ENCODE measurements around the gene CHD9NB.
"Not testable (repeated sequence)": the region's sequence is repeated elsewhere in the genome, so short reads cannot be mapped to it uniquely, and the experiment has no call there.

The CHD9NB gene

GRCh38 chr16:53055541-53056391, 3.1 kb upstream of the CHD9NB start:
- DNase-seq: peak; percentile 86

DNA sequence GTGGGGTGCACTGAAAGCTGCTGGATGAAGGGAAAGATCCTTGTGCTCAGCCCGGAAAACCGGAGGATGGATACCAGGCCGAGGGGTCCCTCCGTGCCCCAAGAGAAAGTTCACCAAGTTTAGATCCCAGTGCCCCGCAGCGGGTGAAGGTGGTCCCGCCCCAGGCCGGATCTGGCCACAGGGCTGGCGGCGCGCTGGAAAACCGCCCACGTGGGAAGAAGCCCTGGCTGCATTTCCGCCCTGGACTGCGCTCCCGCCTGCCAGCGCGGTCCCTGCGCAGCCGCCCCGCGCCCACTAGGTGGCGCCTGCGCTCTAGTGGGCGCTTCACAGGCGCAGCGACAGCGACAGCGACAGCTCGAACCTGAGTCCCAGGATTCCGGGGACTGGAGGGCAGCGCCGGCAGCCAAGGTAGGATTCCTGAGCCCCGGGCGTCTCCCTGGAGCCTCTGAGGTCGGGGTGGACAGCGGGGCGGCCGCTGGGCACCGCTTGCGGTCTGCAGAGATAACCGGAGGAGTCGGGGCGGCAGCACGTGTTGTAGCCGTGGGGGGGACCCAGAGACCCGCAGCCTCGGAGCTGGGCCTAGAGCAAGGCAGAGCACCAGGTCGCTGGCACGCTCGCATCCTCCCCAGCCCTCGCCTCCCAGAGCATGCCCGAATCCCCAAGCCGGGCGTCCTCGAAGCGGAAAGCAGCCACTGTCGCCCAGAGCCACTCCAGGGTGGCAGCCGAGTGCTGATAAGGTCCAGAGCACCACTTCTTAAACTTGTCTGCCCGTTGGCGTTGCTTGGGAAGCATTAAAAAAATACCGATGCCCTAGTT, 2.2 kb upstream of the CHD9NB start, which contains the start of gene CHD9:
Gene CHD9 (plus strand): TSS at position 322 of the 816 bp plus-strand sequence. CDS start 101,099 bp downstream, outside the sequence.
- DNase-seq: peak; percentile 87

- DNase-seq: peak; percentile 51
These were observed 1.4 kb upstream of the CHD9NB start for GRCh38 chr16:53053967-53054669.

DNA sequence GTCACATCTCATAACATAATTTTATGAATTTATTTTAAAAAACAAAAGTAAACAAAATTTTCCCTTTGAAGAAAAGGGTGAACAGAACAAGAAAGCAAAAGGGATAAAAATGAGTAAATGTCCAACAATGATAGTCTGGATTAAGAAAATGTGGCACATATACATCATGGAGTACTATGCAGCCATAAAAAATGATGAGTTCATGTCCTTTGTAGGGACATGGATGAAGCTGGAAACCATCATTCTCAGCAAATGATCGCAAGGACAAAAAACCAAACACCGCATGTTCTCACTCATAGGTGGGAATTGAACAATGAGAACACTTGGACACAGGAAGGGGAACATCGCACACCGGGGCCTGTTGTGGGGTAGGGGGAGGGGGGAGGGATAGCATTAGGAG, 1.4 kb downstream of the CHD9NB start:
- not testable (repeated sequence) for DNase-seq

DNA sequence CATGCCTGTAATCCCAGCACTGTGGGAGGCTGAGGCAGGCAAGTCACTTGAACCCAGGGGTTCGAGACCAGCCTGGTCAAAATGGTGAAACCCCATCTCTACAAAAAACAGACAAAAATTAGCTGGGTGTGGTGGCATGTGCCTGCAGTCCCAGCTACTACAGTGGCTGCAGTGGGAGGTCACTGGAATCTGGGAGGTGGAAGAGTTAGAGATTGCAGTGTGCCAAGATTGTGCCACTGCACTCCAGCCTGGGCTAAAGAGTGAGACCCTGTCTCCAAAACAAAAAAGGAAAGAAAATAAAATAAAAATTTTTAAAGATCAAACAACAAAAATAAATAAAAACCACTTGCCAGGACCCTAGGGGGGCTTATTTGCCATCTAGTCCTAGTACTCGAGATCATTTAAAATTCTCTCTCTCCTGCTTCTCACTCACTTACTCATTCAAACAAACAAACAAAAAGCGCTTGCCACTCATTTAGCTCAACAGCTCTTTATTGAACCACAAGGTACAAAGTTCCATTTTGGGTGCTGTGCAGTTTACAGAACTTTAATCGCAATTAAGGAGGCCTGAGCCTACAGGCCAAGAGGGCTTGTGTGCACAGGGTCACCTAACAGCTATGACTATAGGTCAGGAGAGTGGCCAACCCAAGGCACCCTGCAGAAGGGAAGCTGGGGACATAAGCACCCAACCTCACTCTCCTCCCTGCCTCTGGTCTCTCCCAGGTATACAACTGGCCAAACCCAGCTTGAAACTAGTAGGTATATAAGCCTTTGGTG, 4.4 kb downstream of the CHD9NB start:
- DNase-seq: no peak

GRCh38 chr16:53047515-53047914, 5.2 kb downstream of the CHD9NB start:
- not testable (repeated sequence) for DNase-seq

GRCh38 chr16:53045341-53046220, 7.1 kb downstream of the CHD9NB start:
- no peak for DNase-seq

- no peak for DNase-seq
These were observed 8.6 kb downstream of the CHD9NB start for GRCh38 chr16:53043986-53044601.

GRCh38 chr16:53043428-53043831, 9.3 kb downstream of the CHD9NB start:
- DNase-seq: no peak

- no peak for DNase-seq
These were observed 10.4 kb downstream of the CHD9NB start for GRCh38 chr16:53042235-53042701.

GRCh38 chr16:53041320-53042051, 11.2 kb downstream of the CHD9NB start:
- no peak for DNase-seq

DNA sequence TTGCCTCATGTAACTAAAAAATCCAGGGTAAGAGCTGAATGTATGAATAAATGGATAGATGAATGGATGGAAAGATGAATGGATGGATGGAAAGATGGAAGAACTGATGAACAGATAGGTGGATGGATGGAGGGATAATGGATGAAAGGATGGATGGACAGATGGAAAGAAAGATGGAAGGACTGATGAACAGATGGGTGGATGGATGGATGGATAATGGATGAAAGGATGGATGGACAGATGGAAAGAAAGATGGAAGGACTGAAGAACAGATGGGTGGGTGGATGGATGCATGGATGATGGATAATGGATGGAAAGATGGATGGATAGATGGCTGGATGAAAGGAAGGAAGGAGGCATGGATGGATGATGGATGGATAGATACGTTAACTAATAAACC, 11.9 kb downstream of the CHD9NB start:
- no peak for DNase-seq

GRCh38 chr16:53036711-53037110, 16.0 kb downstream of the CHD9NB start:
- not testable (repeated sequence) for DNase-seq

GRCh38 chr16:53036066-53036465, 16.6 kb downstream of the CHD9NB start:
- DNase-seq: no peak

DNA sequence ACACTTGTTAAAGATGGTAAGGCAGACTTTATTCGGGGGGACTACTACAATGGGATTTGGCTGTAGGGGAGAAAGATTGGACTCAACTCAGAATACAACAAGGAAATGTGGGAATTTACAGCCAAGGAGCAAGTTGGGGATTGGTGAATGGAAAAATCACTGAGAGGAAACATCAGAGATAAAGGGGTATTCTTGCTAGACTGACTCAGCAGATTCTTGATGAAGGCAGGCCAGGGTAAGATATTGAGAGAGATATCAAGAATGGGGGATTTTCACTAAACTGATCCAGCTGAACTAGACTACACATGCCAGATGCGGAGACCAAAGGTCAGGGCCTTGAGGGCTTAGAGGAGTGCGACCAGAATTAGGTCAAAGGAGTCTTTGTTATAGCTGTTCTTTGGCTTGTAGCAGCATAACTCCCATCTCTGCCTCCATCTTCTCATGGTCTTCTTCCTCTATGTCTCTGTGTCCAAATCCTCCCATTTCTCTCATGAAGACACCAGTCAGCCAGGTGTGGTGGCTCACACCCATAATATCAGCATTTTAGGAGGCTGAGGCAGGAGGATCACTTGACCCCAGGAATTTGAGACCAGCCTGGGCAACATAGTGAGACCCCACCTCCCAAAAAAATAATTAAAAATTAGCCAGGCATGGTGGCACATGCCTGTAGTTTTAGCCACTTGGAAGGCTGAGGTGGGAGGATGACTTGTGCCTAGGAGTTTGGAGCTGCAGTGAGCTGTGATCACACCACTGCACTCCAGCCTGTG, 17.3 kb downstream of the CHD9NB start:
- DNase-seq: no peak

GRCh38 chr16:53034306-53034705, 18.4 kb downstream of the CHD9NB start:
- DNase-seq: peak; percentile 45

DNA sequence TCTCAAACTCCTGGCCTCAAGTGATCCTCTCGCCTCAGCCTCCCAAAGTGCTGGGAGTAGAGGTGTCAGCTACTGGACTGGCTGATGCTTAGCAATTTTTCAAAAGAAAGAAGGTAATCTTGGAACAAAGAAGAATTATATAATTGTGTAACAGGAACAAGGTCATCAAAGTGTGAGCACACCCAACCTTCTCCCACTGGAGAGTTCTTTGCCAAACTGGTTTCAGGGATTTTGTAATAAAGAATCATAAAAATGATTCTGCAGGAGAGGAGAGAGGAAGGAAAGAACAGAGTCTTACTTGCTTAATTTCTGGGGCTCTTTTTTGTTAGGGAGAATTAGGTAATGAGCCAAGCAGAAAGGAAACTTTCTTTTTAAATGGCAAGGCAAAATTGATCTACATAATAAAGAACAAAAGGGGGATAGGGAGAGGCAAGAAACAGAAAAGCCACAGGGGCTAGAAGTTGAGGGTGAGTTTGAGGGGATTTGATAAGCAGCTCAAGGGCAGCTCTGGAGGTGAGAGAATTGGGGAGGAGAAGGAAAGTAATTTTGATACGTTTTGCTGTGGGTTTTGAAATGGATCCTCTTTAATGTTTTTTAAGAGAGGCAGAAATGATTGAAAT, 21.3 kb downstream of the CHD9NB start:
- no peak for DNase-seq

- DNase-seq: no peak
These were observed 22.7 kb downstream of the CHD9NB start for GRCh38 chr16:53029971-53030370.

- DNase-seq: no peak
These were observed 28.7 kb downstream of the CHD9NB start for GRCh38 chr16:53024045-53024444.

Measured in OCI-M1 (cell line).